ENCODE data around the gene TRIP10. TPM values are rescaled to one million over a fixed set of nuclear protein-coding genes. Genes with fewer than 3 reads are reported as not detected.

TRIP10 gene
- total RNA-seq, 2 experiments from 2014 or later: 10.1 to 10.7 TPM

DNA sequence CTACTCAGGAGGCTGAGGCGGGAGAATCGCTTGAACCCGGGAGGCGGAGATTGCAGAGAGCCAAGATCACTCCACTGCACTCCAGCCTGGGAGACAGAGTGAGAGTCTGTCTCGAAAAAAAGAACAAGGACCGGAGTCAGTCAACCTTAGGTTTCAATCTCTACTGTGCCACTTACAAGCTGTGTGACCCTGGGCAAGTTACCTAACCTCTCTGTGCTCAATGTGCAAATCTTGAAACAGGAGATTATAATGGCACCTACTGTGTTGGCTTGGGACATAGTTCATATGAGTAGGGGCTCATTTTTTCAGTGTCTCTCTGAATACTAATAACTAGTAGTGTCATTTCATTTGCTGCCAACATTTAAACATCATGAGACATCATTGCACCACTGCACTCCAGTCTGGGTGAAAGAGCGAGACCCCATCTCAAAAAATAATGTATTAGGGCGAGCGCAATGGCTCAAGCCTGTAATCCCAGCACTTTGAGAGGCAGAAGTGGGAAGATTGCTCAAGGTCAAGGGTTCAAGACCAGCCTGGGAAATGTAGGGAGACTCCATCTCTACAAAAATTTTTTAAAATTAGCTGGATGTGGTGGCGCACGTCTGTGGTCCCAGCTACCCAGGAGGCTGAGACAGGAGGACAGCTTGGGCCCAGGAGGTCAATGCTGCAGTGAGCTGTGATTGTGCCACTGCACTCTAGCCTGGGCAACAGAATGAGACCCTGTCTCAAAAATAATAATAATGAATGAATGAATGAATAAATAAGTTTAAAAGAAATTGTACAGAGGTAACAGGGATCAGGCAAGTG is 24.5 kb upstream of the TRIP10 start:
- DNase-seq (no peak), ATAC-seq (ENCODE audit: low read depth) (no peak)
- Mint-ChIP-seq H3K4me1 (peaks cover 18% of the 10 kb centered on the region), H3K9me3 (peaks cover 4% of the 10 kb centered on the region), H3K4me3 (no peak overlapping the region), H3K27ac (no peak overlapping the region), H3K36me3 (peaks cover 1% of the 10 kb centered on the region), H3K27me3 (peaks cover 13% of the 10 kb centered on the region)
- POLR2A ChIA-PET: interaction anchor here (0.9 to 1.2 kb wide), 2 partner anchors 10 kb away, joined by 3 read pairs; no protein-coding TSS in a partner anchor

DNA sequence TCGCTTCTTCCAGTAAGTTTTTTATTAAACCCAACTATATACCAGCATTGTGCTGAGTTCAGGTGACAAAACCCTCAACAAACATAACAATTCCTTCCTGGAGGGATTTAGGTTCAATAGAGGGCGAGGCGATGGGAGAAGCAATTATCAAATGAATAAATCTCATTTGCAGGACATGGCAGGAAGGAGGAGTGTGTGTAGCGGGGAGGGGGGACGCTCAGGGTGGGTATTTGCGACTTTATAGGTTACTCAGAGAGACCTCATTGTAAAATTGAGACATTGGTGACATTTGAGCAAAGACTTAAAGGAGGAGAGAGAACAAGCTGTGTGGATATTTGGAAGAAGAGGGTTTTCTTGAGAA is 22.9 kb upstream of the TRIP10 start:
- ATAC-seq (ENCODE audit: low read depth): no peak
- no peak overlapping the region for H3K4me3 Mint-ChIP-seq
- no peak for DNase-seq
- H3K4me1 Mint-ChIP-seq: peaks cover 14% of the 10 kb centered on the region
- no peak overlapping the region for H3K27ac Mint-ChIP-seq
- POLR2A ChIA-PET: no interaction called here
- no peaks in the 10 kb centered on the region for H3K27me3 Mint-ChIP-seq
- H3K9me3 Mint-ChIP-seq: peaks cover 4% of the 10 kb centered on the region
- peaks cover 1% of the 10 kb centered on the region for H3K36me3 Mint-ChIP-seq

DNA sequence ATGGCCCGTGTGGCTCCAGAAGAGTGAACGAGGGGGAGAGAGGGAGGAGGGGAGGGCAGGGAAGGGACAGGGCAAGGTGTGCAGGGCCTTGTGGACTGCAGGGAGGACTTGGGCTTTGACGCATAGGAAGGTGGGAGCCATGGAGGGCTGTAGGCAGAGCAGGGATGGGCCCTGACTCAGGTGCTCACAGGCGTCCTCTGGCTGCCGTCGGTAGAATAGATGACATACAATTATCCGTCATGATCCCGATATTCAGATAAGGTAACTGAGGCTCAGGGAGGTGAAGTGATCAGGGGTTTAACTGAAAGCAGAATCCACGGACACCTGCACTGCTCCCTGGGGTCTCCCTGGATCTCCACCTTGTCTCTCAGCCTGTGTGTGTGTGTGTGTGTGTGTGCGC is 22.4 kb upstream of the TRIP10 start:
- ATAC-seq (ENCODE audit: low read depth) (no peak), DNase-seq (no peak)
- POLR2A ChIA-PET: no interaction called here
- Mint-ChIP-seq H3K36me3 (peaks cover 1% of the 10 kb centered on the region), H3K9me3 (peaks cover 4% of the 10 kb centered on the region), H3K27me3 (no peaks in the 10 kb centered on the region), H3K4me1 (peaks cover 18% of the 10 kb centered on the region), H3K27ac (no peak overlapping the region), H3K4me3 (no peak overlapping the region)

DNA sequence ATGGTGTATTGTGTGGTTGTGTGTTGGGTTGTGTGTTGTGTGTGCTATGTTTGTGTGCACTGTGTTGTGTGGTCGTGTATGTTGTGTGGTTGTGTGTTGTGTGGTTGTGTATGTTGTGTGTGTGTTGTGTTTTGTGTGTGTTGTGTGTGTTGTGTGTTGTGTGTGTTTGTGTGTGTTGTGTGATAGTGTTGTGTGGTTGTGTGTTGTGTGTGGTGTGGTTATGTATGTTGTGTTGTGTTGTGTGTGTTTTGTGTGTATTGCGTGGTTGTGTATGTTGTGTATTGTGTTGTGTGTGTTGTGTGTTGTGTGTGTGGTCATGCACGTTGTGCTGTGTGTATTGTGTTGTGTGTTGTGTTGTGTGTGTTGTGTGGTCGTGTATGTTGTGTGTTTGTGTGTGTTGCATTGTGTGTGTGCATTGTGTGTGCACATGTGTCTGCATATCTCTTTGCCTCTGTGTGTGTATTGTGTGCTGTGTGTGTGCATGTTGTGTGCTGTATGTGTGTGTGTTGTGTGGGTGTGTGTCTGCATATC is 22.0 kb upstream of the TRIP10 start:
- H3K27me3 Mint-ChIP-seq: no peaks in the 10 kb centered on the region
- no peak for DNase-seq
- H3K4me3 Mint-ChIP-seq: no peak overlapping the region
- POLR2A ChIA-PET: no interaction called here
- peaks cover 21% of the 10 kb centered on the region for H3K4me1 Mint-ChIP-seq
- H3K36me3 Mint-ChIP-seq: peaks cover 1% of the 10 kb centered on the region
- H3K27ac Mint-ChIP-seq: no peak overlapping the region
- peaks cover 4% of the 10 kb centered on the region for H3K9me3 Mint-ChIP-seq
- no peak for ATAC-seq (ENCODE audit: low read depth)

DNA sequence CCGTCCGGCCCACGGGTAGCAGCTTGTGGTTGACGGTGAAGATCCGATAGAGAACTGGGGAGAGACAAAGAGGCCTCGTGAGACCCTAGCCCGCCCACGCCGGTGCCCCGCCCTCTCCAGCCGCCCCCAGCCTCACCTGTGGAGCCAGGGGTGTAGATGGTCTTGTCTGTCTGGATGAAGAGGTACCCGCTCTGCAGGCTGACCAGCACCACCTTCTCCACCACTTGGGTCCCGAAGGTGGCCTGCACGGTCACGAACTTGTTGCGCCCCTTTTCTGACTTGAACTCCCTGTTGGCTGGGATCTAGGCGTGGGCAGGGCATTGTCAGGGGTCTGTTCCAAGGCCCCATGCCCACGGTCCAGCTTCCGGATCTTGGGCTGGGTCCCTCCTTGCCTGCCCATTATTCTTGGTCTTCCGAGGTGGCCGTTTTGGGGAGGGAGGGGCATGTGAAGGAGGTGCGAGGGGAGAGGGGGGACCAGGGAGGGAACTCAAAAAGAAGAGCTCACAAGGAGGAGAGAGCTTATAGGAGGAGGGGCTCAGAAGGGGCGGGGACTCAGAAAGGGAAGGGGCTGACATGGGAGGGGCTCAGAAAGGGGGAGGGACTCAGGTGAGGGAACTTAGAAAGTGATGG is 21.3 kb upstream of the TRIP10 start:
- POLR2A ChIA-PET: no interaction called here
- no peak for DNase-seq
- ATAC-seq (ENCODE audit: low read depth): no peak
- H3K4me3 Mint-ChIP-seq: no peak overlapping the region
- H3K9me3 Mint-ChIP-seq: peaks cover 4% of the 10 kb centered on the region
- peaks cover 21% of the 10 kb centered on the region for H3K4me1 Mint-ChIP-seq
- no peaks in the 10 kb centered on the region for H3K27me3 Mint-ChIP-seq
- peaks cover 1% of the 10 kb centered on the region for H3K36me3 Mint-ChIP-seq
- no peak overlapping the region for H3K27ac Mint-ChIP-seq

DNA sequence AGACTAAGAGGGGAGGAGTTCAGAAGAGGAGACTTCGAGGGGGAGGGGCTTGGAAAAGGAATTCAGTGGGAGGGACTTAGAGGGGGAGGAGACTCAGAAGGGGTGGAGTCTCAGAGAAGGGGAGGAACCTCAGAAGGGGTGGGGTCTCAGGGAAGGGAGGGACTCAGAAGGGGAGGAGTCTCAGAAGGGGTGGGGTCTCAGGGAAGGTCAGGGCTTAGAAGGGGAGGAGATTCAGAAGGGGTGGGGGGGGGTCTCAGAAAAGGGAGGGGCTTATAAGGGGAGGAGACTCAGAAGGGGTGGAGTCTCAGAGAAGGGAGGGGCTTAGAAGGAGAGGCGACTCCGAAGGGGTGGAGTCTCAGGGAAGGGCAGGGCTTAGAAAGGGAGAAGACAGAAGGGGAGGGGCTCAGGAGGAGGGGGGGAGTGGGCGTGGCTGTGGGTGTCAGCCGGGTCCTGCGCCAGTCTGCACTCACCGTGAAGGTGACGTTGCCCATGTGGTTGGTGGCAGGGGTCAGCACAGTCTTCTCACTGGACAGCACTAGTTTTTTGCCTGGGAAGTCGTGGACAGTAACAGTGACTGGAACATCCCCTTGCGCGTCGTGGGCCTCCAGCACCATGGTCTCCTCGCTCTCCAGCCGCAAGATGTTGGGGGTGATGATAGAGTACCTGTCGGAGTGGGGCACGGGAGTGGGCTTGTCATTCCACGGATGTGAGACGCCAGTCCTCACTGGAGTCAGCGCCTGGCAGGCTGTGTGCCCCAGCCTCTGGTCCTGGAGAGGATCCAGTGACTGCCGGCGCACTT is 20.5 kb upstream of the TRIP10 start:
- ATAC-seq (ENCODE audit: low read depth): peak; percentile 28
- no peak for DNase-seq
- Mint-ChIP-seq H3K9me3 (peaks cover 4% of the 10 kb centered on the region), H3K36me3 (peaks cover 1% of the 10 kb centered on the region), H3K4me3 (no peak overlapping the region), H3K27ac (no peak overlapping the region), H3K27me3 (no peaks in the 10 kb centered on the region), H3K4me1 (peaks cover 23% of the 10 kb centered on the region)
- POLR2A ChIA-PET: no interaction called here

DNA sequence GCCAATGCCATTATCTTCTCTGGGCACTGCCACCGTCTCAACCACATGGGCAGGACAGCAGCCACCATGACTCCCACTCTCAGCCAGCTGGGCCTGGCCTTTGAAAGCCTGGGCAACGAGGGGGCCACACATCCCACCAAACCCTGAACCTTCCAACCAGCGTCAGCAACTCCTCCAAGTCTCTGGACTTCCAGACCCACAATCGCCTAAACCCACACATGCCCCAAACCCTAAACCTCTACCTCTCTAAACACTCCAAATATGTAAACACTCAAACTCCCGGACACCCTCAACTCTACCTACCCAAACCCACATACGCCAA is 20.0 kb upstream of the TRIP10 start:
- peaks cover 1% of the 10 kb centered on the region for H3K36me3 Mint-ChIP-seq
- POLR2A ChIA-PET: no interaction called here
- DNase-seq (no peak), ATAC-seq (ENCODE audit: low read depth) (no peak)
- peaks cover 4% of the 10 kb centered on the region for H3K9me3 Mint-ChIP-seq
- no peak overlapping the region for H3K4me3 Mint-ChIP-seq
- no peaks in the 10 kb centered on the region for H3K27me3 Mint-ChIP-seq
- peaks cover 25% of the 10 kb centered on the region for H3K4me1 Mint-ChIP-seq
- no peak overlapping the region for H3K27ac Mint-ChIP-seq

DNA sequence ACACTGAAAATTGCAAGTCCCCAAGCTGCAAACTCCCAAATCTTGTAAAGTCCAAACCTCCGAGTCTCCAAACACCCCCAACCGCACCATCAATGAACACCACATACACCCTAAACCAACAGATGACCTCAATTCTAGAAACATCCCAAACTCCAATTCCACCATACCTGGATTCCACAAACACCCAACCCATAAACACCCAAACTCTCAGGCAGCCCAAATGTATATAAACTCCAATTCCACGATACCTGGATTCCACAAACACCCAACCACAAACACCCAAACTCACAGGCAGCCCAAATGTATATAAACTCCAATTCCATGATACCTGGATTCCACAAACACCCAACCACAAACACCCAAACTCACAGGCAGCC is 19.5 kb upstream of the TRIP10 start:
- POLR2A ChIA-PET: no interaction called here
- Mint-ChIP-seq H3K4me1 (peaks cover 30% of the 10 kb centered on the region), H3K27me3 (no peaks in the 10 kb centered on the region), H3K27ac (peak overlapping the region; percentile 27), H3K36me3 (peaks cover 1% of the 10 kb centered on the region), H3K9me3 (peaks cover 4% of the 10 kb centered on the region), H3K4me3 (no peak overlapping the region)
- DNase-seq (no peak), ATAC-seq (ENCODE audit: low read depth) (no peak)

DNA sequence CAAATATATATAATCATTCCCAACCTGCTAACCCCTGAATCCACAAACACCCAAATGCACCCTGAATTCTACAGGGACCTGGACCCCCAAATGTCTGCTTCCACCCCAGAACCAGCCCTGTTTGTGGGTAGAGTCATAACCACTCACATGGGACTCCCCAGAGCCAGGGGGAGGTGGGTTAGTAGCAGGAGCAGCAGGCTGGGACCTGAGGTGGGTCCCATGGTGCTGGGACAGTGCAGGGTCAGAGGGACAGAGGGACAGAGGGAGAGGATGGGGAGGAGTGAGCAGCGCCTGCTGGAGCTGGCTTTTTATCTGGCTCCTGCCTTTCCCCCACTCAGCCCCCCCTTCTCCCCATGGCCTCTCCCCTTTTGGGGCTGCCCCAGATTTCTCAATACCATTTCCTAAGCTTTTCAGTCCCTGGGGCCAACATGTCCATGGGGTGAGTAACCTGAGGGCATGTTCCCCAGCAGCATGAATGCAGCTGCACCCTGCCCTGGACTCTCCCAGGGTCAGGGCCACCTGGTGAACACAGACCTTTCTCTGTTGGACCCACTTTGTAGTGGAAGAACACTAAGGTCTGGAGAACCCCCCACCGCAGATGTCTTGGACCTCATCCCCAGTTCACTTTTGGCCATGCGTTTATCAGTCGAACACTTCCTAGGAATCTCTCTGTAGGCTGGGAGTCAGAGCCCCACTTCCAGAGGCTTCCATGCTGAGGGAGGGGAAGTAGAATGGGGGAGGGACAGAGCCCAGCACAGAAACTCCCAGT is 18.9 kb upstream of the TRIP10 start, which contains the start of gene C3:
Gene C3, minus strand, starts transcription at position 282 of the 769 bp plus-strand sequence. Its CDS starts 61 bp downstream, at position 221.
- H3K4me1 Mint-ChIP-seq: peaks cover 34% of the 10 kb centered on the region
- DNase-seq (no peak), ATAC-seq (ENCODE audit: low read depth) (no peak)
- H3K27me3 Mint-ChIP-seq: no peaks in the 10 kb centered on the region
- peak within 1 kb of the TSS; percentile 27 for H3K27ac Mint-ChIP-seq
- H3K36me3 Mint-ChIP-seq: peaks cover 1% of the 10 kb centered on the region
- H3K4me3 Mint-ChIP-seq: no peak within 1 kb of the TSS
- POLR2A ChIA-PET: interaction anchor here (1.0 kb wide), 1 partner anchor 8 kb away, joined by 3 read pairs; no protein-coding TSS in a partner anchor
- H3K9me3 Mint-ChIP-seq: peaks cover 4% of the 10 kb centered on the region

DNA sequence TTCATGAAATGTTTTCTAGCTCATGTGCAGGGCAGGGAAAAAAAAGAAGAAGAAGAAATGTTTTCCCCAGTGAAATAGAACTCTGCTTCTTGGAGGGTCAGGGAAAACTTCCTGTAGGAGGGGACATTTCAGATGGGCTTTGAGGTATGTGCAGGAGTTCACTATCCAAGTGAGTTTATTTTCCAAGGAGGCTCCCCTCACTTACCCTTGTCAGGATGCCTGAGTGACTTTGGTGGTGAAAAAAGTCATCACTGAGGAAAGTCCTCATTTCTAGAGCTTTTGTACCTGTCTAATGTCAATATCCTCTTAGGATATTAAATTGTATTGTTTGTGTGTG is 18.4 kb upstream of the TRIP10 start:
- Mint-ChIP-seq H3K27me3 (no peaks in the 10 kb centered on the region), H3K4me1 (peaks cover 35% of the 10 kb centered on the region), H3K27ac (no peak overlapping the region), H3K36me3 (peaks cover 1% of the 10 kb centered on the region), H3K9me3 (peaks cover 4% of the 10 kb centered on the region), H3K4me3 (no peak overlapping the region)
- DNase-seq (no peak), ATAC-seq (ENCODE audit: low read depth) (no peak)
- POLR2A ChIA-PET: interaction anchor here (1.0 kb wide), 1 partner anchor 8 kb away, joined by 3 read pairs; no protein-coding TSS in a partner anchor

DNA sequence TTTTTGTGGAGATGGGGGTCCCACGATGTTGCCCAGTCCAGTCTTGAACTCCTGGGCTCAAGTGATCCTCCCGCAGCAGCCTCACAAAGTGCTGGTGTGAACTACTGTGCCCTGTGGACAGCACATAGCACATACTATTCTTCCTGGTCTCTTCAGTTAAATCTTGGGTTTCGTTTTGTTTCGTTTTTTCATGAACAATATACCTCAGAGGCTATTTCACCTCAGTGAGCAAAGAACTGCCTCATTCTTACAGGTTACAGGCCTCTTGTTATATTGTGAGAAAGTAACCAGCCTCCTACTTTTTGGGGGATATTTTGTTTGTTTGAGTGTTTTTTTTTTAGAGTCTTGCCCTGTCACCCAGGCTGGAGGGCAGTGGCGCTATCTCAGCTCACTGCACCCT is 17.7 kb upstream of the TRIP10 start:
- peak overlapping the region; percentile 18 for H3K27ac Mint-ChIP-seq
- peaks cover 35% of the 10 kb centered on the region for H3K4me1 Mint-ChIP-seq

DNA sequence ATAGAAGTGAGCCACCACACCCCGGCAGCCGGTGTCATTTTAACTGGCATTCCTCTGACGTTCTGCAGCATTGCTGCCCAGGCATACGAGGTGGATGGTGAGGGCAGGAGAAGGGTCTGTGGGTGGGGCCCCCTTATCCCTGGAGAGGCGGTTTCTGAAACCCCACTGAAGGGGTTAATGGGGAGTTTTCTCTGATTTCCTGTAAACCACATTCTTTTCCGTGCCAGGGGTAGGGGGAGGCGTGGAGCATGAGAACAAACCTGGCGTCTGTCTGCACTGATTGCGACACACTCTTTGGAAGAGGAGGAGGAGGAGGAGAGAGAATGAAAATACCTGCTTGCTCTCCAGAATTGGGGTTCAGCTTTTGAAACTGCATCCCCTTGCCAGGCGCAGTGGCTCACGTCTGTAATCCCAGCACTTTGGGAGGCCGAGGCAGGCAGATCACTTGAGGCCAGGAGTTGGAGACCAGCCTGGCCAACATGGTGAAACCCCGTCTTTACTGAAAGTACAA is 16.3 kb upstream of the TRIP10 start:
- Mint-ChIP-seq H3K36me3 (no peaks in the 10 kb centered on the region), H3K9me3 (no peaks in the 10 kb centered on the region), H3K4me1 (peaks cover 32% of the 10 kb centered on the region), H3K27ac (no peak overlapping the region), H3K4me3 (no peak overlapping the region), H3K27me3 (no peaks in the 10 kb centered on the region)
- POLR2A ChIA-PET: no interaction called here
- ATAC-seq (ENCODE audit: low read depth): no peak
- no peak for DNase-seq

More for the DNA sequence above, 17.7 kb upstream of the TRIP10 start:
- no peak for DNase-seq
- Mint-ChIP-seq H3K27me3 (no peaks in the 10 kb centered on the region), H3K9me3 (peaks cover 4% of the 10 kb centered on the region), H3K4me3 (peak overlapping the region; percentile 3), H3K36me3 (peaks cover 1% of the 10 kb centered on the region)
- POLR2A ChIA-PET: no interaction called here
- ATAC-seq (ENCODE audit: low read depth): no peak

DNA sequence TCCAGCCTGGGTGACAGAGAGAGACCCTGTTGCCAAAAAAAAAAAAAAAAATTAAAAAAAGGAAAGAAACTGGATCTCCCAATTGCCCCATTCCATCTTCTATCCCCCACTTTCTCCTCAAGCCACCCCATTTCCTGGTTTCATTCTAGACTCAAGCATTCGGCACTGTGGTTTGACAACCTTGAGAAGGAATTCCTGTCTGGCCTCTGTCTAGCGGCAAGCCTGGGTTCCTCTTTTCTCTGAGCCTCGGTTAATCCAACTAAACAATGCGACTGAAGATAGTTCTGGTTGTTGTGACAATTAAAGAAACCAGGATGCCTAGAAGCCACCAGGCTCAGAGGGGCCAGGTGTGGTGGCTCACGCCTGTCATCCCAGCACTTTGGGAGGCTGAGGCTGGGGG is 15.7 kb upstream of the TRIP10 start:
- no peak for DNase-seq
- Mint-ChIP-seq H3K9me3 (no peaks in the 10 kb centered on the region), H3K36me3 (no peaks in the 10 kb centered on the region), H3K4me1 (peaks cover 35% of the 10 kb centered on the region), H3K27ac (peak overlapping the region; percentile 27), H3K4me3 (no peak overlapping the region), H3K27me3 (no peaks in the 10 kb centered on the region)
- no peak for ATAC-seq (ENCODE audit: low read depth)
- POLR2A ChIA-PET: no interaction called here

All from activated naive CD8-positive, alpha-beta T cell treated with anti-CD3 and anti-CD28 coated beads, Interleukin-2, amount 10 ng/mL, durations not matched to agents 7 days and 5 days (primary cell).